Right lobe of liver (tissue), 6 donors: ENCODE results near the gene TRIP12. TPM values are rescaled to one million over a fixed set of nuclear protein-coding genes. Genes with fewer than 3 reads are reported as not detected.
"Not testable (repeated sequence)": the region's sequence is repeated elsewhere in the genome, so short reads cannot be mapped to it uniquely, and the experiment has no call there.

Source experiments
- ATAC-seq, 4 donors: fragments of 200-7000 bp; cut with Tn5 transposase; one replicate each; pipeline ENCODE4 v1.9.1; 2020; ENCODE audit warnings: mild to moderate bottlenecking in 4 of 4, moderate library complexity in 4 of 4
- DNase-seq, 3 donors: peaks; one replicate each; pipeline ENCODE4 v3.0.0-alpha.2; 2020
- H3K27ac ChIP-seq, 3 donors: fragments of 200-600 bp; one replicate each; pipeline ENCODE4 v1.8.0; 2022
- H3K27me3 ChIP-seq, 2 donors: fragments of 200-600 bp; one replicate each; pipeline ENCODE4 v1.8.0; 2022
- H3K36me3 ChIP-seq, 4 donors: fragments of 200-600 bp; sonication (generic) in 1 of 4; one replicate each; pipeline versions ENCODE4 v1.5.1 to v1.8.0; 2017 to 2022; ENCODE audit warnings: control low read depth in 1 of 4
- H3K4me1 ChIP-seq, 4 donors: fragments of 200-600 bp; sonication (generic) in 1 of 4; one replicate each; pipeline versions ENCODE4 v1.5.1 to v1.8.0; 2017 to 2022; ENCODE audit warnings: control low read depth in 1 of 4
- H3K4me3 ChIP-seq, 3 donors: fragments of 200-600 bp; one replicate each; pipeline ENCODE4 v1.8.0; 2022
- H3K9me3 ChIP-seq, 4 donors: fragments of 200-600 bp; sonication (generic) in 1 of 4; one replicate each; pipeline versions ENCODE4 v1.5.1 to v1.8.0; 2017 to 2022; ENCODE audit warnings: control low read depth in 1 of 4
- CTCF ChIP-seq, 4 donors: fragments of 200-600 bp in 3 of 4; fragments of 450-650 bp in 1 of 4; IDR thresholded peaks; one replicate each; pipeline versions ENCODE4 v1.5.1 to v1.8.0; 2016 to 2022; ENCODE audit warnings: antibody characterized with exemption in 4 of 4, mild to moderate bottlenecking in 2 of 4
- POLR2A ChIP-seq: fragments of 450-650 bp; IDR thresholded peaks from one replicate; pipeline ENCODE4 v1.6.1; 2017; ENCODE audit warnings: antibody characterized with exemption, mild to moderate bottlenecking
- WGBS: methylation state at CpG from one replicate; pipeline ENCODE4 v1.1.6; 2018; ENCODE audit warnings: low coverage, low lambda C conversion rate; ENCODE audit not compliant: insufficient coverage; ENCODE audit errors: missing lambda C conversion rate; 5-methylcytosine and 5-hydroxymethylcytosine counted together
- intact Hi-C, 2 donors: fragments of 100-400 bp; cut with DNase I; formaldehyde crosslinking; loops; one replicate each; pipeline versions ENCODE4 v1.11.2 to v1.14.1; 2022
- total RNA-seq, 6 experiments: library from RNA; depleted of rRNA in 2 of 6; stranded (reverse); fragments of >200 nt in 2 of 6; fragmentation: NEBNext Ultra II Directional in 3 of 6; extraction: Animal tissue kit (Norgen Biotek cat#: 25700) in 3 of 6; gene quantifications; one replicate each; pipeline versions ENCODE4 v1.1.0 to v1.2.4, GENCODE V29; 2016 to 2023
- donor health status: DM: no; HTN: yes; CAD: no.
- donor health status: DM: no; HTN: no; CAD: no.
- donor health status: DM: no; HTN: no; CAD: no.
- donor health status: DM: no; HTN: yes; CAD: no.
- donor health status: DM: no; HTN: yes; CAD: no.

TRIP12 gene
- total RNA-seq, 6 experiments from 2014 or later: 66.5 to 98.0 (median 85.4) TPM

GRCh38 chr2:229774237-229774636 is 147.6 kb downstream of the TRIP12 start:
- H3K4me1 ChIP-seq: no peaks in the 10 kb centered on the region
- intact Hi-C loops: no loop called here
- no peak overlapping the region for H3K27ac ChIP-seq
- no peak overlapping the region for H3K4me3 ChIP-seq
- WGBS: 100% methylated on average over 1 of the region's 1 CpG
- DNase-seq (no peak), ATAC-seq (no peak)
- no peaks in the 10 kb centered on the region for H3K27me3 ChIP-seq
- no peaks in the 10 kb centered on the region for H3K9me3 ChIP-seq
- no peak for TF ChIP-seq POLR2A
- peaks cover 0 to 85% (median 28%) of the 10 kb centered on the region in 4 donors for H3K36me3 ChIP-seq

- peaks cover 6 to 87% (median 26%) of the 10 kb centered on the region in 4 donors for H3K36me3 ChIP-seq
- no peak for DNase-seq
- no peak for TF ChIP-seq CTCF (IDR thresholded peaks at IDR 0.05)
- no peak for TF ChIP-seq POLR2A
- H3K27me3 ChIP-seq: no peaks in the 10 kb centered on the region
- no peak overlapping the region for H3K4me3 ChIP-seq
- intact Hi-C loops: no loop called here
- H3K27ac ChIP-seq: no peak overlapping the region
- H3K4me1 ChIP-seq: no peaks in the 10 kb centered on the region
- H3K9me3 ChIP-seq: no peaks in the 10 kb centered on the region
- ATAC-seq: no peak
- 100% methylated on average over 1 of the region's 1 CpG for WGBS
Observed at GRCh38 chr2:229768235-229768634, 153.6 kb downstream of the TRIP12 start.

- DNase-seq (no peak), ATAC-seq (no peak)
- Histone ChIP-seq H3K27ac (no peak overlapping the region), H3K4me1 (no peaks in the 10 kb centered on the region), H3K27me3 (no peaks in the 10 kb centered on the region), H3K9me3 (no peaks in the 10 kb centered on the region), H3K4me3 (no peak overlapping the region), H3K36me3 (peaks cover 6 to 62% (median 20%) of the 10 kb centered on the region in 4 donors)
- TF ChIP-seq POLR2A (no peak), CTCF (IDR thresholded peaks at IDR 0.05) (no peak)
- intact Hi-C loops: no loop called here
Observed at GRCh38 chr2:229765721-229766120, 156.1 kb downstream of the TRIP12 start.

GRCh38 chr2:229761663-229762062 is 160.1 kb downstream of the TRIP12 start:
- Histone ChIP-seq H3K4me3 (no peak overlapping the region), H3K27me3 (no peaks in the 10 kb centered on the region), H3K36me3 (peaks cover 0 to 24% (median 5%) of the 10 kb centered on the region in 4 donors), H3K4me1 (no peaks in the 10 kb centered on the region), H3K9me3 (no peaks in the 10 kb centered on the region), H3K27ac (no peak overlapping the region)
- intact Hi-C loops: no loop called here
- DNase-seq: no peak
- WGBS: 47% methylated on average over 1 of the region's 1 CpG
- no peak for ATAC-seq
- no peak for TF ChIP-seq CTCF (IDR thresholded peaks at IDR 0.05)
- no peak for TF ChIP-seq POLR2A

- intact Hi-C loops, H3K4me3 ChIP-seq, H3K4me1 ChIP-seq, H3K36me3 ChIP-seq, H3K27me3 ChIP-seq, ATAC-seq, H3K27ac ChIP-seq, DNase-seq, H3K9me3 ChIP-seq: not testable (repeated sequence)
- 97% methylated on average over 10 of the region's 10 CpGs for WGBS
Observed at GRCh38 chr2:229757462-229757861, 164.3 kb downstream of the TRIP12 start.
